Fibroblast of the aortic adventitia (primary cell): ENCODE results near the gene EXOSC1. TPM values are rescaled to one million over a fixed set of nuclear protein-coding genes. Genes with fewer than 3 reads are reported as not detected.
"Not testable (repeated sequence)": the region's sequence is repeated elsewhere in the genome, so short reads cannot be mapped to it uniquely, and the experiment has no call there.

Experiments
- DNase-seq: peaks from one replicate; pipeline ENCODE4 v3.0.0-alpha.2; 2010; ENCODE audit warnings: low read depth
- H3K4me3 ChIP-seq: 2 replicates; pipeline ENCODE4 v1.5.1; 2011; ENCODE audit warnings: low read depth, mild to moderate bottlenecking, control low read depth, low read length, moderate library complexity
- total RNA-seq: library from RNA; depleted of rRNA; stranded (reverse); fragments of >200 nt; gene quantifications from 2 replicates; pipeline ENCODE4 v1.2.3, GENCODE V29; 2012; ENCODE audit warnings: low replicate concordance
- TF ChIP-seq, protein P1 (sequence below): IDR thresholded peaks from 2 replicates; pipeline ENCODE4 v1.5.1; 2011; ENCODE audit warnings: mild to moderate bottlenecking, low read length, control low read depth, inconsistent platforms; ENCODE audit not compliant: insufficient read depth

Gene EXOSC1
- total RNA-seq, 1 donor = 50.3 TPM

GRCh38 chr10:97483506-97483905 lies 37.7 kb upstream of the EXOSC1 start:
- TF ChIP-seq, protein P1, sequence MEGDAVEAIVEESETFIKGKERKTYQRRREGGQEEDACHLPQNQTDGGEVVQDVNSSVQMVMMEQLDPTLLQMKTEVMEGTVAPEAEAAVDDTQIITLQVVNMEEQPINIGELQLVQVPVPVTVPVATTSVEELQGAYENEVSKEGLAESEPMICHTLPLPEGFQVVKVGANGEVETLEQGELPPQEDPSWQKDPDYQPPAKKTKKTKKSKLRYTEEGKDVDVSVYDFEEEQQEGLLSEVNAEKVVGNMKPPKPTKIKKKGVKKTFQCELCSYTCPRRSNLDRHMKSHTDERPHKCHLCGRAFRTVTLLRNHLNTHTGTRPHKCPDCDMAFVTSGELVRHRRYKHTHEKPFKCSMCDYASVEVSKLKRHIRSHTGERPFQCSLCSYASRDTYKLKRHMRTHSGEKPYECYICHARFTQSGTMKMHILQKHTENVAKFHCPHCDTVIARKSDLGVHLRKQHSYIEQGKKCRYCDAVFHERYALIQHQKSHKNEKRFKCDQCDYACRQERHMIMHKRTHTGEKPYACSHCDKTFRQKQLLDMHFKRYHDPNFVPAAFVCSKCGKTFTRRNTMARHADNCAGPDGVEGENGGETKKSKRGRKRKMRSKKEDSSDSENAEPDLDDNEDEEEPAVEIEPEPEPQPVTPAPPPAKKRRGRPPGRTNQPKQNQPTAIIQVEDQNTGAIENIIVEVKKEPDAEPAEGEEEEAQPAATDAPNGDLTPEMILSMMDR = no peak
- DNase-seq = no peak
- H3K4me3 ChIP-seq = no peak overlapping the region

GRCh38 chr10:97482381-97482780 lies 36.6 kb upstream of the EXOSC1 start:
- DNase-seq = no peak
- no peak overlapping the region for H3K4me3 ChIP-seq
- TF ChIP-seq, protein P1 = no peak

GRCh38 chr10:97481071-97481470 lies 35.3 kb upstream of the EXOSC1 start:
- no peak for DNase-seq
- no peak overlapping the region for H3K4me3 ChIP-seq
- TF ChIP-seq, protein P1 = no peak

- no peak overlapping the region for H3K4me3 ChIP-seq
- no peak for DNase-seq
- TF ChIP-seq, protein P1 = no peak
Measured at GRCh38 chr10:97479939-97480338, 34.1 kb upstream of the EXOSC1 start.

DNA sequence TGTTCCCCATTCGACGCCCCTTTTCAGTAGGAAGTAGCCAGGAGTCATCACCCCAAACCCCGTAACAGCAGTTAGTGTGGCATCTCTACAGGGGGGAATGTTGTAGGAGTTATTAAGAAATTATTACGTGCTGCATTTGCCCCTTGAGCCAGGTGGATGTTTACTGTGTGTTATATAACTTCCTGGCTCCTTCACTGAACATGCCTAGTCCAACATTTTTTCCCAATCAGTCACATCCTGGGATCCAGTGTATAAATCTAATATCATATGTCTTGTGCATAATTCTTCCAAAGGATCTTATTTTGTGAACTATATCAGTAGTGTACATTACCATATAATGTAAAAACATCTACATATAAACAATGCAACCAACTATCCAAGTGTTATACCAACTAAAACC lies 33.6 kb upstream of the EXOSC1 start:
- DNase-seq = not testable (repeated sequence)

DNA sequence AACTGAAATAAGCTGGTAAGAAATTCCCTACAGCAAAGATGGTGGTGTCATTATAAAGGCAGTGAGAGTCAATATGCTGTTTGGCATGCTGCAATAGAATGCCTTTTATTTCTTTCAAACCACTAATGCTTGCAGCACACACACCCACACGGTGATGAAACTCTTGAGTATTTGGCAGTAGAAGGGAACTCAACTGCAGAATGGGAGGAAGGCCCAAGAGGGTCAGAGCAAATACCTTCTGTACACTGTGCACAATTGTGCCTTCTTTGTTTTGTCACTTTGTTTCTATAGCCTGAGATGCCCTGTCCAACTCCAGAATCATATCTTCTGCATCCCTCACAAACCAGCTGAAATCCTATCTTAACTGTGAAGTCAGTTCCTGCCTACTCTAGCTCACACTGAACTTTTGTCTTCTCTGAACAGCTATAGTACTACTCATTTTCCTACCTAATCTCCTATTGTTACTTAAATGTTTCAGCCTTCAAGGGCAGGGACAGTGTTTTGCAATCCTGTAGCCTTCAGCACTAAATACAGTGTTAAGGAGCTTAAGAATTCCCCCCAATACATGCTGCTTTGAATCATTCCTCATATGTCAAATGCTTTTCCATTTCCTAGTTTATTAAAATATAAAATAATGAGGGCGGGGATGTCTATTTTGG lies 30.3 kb upstream of the EXOSC1 start:
- peak; percentile 90 for DNase-seq
- TF ChIP-seq, protein P1 = no peak

More for the DNA sequence above, 33.6 kb upstream of the EXOSC1 start:
- H3K4me3 ChIP-seq = not testable (repeated sequence)

GRCh38 chr10:97474918-97475317 lies 29.1 kb upstream of the EXOSC1 start:
- no peak for DNase-seq
- H3K4me3 ChIP-seq = no peak overlapping the region
- TF ChIP-seq, protein P1 = no peak

More for the DNA sequence above, 30.3 kb upstream of the EXOSC1 start:
- no peak overlapping the region for H3K4me3 ChIP-seq

DNA sequence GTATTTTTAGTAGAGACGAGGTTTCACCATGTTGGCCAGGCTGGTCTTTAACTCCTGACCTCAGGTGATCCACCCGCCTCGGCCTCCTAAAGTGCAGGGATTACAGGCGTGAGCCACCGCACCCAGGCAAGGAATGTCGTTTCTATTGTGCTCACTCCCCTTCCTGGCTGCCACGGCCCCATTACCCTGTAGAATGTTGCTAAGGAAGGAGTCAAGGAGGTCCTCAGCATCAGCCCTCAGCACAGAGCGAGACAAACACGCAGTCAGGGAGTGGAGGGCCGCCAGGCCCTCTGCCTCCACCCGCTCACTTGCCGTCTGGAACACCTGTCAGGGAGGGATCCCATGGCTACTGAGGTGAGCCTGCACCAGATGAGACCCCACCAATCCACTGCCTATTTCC lies 23.0 kb upstream of the EXOSC1 start:
- H3K4me3 ChIP-seq, DNase-seq: not testable (repeated sequence)
